GM19463 (cell line): ENCODE measurements around the gene CNNM3.

Experiments used
- ATAC-seq: cut with Tn5 transposase; IDR thresholded peaks from one replicate; pipeline ENCODE4 v1.9.1; 2021; ENCODE audit warnings: mild to moderate bottlenecking, moderate library complexity; ENCODE audit not compliant: unreplicated experiment

CNNM3 gene

DNA sequence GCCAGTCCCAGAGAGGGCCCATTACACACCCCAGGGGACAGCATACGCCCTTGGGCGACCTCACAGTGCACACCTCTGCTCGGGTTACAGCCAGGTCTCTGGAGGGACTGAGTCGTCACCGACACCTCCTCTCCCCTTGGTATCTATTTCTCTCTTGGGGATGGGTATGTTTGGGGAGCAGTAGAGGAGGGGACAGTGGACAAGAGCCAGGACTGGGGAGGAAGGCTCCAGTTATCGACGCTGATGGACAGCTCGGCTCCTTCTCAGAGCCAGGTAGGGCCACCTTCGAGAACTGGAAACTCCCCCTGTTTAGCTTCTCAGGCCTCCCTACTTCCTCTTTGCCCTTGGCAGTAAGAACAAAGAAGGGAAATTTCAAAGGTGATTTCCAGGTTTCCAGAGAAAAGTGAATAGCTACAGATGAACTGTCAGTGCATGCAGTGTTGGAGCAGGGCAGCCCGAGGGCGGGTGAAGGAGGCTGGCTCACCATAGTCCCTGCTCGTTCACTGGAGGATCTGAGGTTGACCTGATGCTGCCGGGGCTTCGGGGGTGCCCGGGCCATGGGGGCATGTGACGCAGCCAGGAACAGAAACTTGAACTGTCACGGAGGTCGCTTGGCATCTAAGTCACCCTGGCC is 58.2 kb downstream of the CNNM3 start:
- ATAC-seq: peak; percentile 69

- ATAC-seq: no peak
Measured at GRCh38 chr2:96875498-96876268, 59.6 kb downstream of the CNNM3 start.

DNA sequence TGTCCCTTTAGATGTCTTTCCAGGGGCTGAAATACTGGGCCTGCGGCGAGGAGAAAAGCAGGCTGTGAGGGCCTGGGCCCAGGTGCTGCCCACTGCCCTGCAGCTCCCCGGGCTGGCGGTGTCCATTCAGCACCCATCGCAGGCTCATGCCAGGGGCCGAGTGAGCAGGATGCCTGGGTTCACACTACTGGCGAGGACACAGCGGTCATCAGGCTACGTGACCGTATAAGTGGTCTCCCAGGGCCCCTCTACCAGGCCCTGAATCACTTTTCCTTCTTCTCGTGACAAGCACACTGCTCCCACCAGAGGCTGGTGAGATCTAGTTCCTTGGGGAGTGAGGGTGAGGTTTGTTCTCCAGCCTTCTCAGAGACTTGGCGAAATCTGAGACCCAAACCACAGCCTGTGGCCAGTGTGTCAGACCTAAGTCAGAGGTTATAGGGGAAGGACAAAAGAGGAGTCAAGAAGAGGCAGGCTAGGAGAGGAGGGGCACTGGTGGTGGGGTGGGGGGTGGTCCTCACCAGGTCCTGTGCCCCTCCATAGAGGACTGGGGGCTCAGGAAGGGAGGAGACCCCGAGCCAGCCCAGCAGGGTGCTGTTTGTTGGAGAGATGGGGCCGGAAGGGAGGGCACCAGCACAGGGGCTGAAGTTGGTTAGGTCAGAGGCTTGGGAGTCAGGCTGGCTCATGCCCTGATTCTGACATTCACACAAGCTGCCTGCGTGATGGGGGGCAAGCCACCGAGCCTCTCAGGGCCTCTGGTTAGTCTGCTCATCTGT is 60.4 kb downstream of the CNNM3 start:
- no peak for ATAC-seq

GRCh38 chr2:96877042-96877451 is 61.0 kb downstream of the CNNM3 start:
- no peak for ATAC-seq

- no peak for ATAC-seq
Measured at GRCh38 chr2:96877631-96878092, 61.6 kb downstream of the CNNM3 start.

DNA sequence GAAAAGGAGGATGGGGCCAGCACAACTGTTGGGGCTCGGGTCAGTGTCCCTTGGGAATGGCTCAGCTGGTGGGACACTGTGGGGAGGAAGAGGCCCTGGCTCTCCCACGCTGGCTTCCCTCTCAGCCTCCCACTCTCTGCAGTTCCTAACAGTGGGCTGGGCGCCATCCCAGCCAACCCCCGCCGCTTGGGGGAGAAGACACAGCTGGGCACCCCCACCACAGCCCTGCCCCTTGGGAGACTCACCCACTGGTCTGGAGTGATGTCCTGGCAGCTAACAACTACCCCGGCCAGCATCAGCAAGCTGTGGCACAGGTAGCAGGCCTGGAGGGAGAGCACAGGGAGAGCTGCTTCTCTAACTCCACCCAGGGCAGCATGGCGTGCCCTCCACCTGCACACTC is 62.1 kb downstream of the CNNM3 start:
- no peak for ATAC-seq

GRCh38 chr2:96878796-96879544 is 62.9 kb downstream of the CNNM3 start:
- no peak for ATAC-seq

- ATAC-seq: no peak
Measured at GRCh38 chr2:96879545-96880040, 63.5 kb downstream of the CNNM3 start.

DNA sequence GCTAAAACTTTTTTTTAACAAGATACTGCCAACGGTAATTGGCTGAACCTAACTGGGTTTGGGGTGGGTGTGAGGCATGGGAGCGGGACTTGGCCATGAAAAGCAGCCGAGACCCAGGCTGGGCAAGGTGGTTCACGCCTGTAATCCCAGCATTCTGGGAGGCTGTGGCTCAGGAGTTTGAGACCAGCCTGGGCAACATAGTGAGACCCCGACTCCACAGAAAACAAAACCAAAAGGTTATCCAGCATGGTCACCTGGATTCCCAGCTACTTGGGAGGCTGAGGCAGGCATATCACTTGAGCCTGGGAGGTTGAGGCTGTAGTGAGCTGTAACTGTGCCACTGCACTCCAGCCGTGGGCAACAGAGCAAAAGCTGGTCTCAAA is 64.8 kb downstream of the CNNM3 start:
- ATAC-seq: no peak

DNA sequence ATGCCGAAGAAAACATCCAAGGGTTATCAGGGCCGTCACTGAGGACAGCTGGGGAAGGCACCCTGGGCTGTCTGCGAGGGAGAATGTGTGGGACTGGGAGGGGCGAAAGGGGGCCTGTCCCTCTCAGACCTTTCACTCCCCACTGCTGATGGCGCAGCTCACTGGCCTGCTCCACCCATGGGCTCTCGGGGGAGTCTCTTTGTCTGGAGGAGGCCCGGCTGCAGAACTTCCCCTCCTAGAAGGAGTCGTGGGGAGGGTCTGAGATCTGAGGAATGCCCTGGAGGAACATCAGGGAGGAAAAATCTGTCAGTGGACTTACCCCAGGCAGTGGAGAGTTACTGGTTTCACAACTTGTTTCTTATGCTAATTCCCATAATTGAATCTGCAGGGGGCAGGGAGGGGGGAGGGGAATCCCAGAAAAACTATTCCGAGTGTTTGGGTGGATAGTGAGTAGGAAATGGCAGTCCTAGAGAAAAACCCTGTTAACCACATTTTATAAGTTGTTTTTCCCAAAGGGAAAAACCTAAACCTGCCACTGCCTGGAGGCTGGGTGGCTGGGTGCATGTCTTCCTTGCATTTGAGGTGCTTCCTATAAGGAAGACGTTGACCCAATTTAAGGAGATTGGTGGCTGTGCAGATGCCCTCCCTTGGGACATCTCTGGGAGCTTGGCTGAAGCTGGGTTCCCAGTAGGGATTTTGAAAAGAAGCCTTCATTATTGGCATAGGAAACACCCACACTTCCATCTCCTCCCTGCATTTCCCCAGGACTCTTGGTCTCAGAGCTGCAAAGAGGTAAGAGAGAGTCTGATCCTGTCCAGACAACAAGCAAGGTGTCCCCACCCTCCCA is 65.5 kb downstream of the CNNM3 start:
- no peak for ATAC-seq

DNA sequence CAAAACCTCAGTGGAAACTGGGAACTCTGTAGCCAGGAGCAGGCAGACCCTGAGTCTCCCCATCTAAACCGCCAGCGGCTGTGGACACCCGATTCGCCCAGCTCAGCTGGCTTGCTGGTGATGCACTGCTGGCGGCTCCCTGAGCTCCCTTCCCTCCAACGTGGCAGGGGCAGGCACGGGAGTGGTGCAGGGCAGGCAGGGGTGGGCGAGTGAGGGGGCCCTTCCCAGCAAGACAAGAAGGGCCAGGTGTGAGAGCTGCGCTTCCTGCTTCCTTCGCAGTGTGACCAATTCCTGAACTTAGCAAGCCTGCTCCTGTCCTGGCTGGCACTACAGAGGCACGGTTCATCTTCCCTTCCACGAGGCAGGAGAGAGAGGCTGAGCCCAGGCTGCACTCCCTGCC is 66.2 kb downstream of the CNNM3 start:
- ATAC-seq: no peak

DNA sequence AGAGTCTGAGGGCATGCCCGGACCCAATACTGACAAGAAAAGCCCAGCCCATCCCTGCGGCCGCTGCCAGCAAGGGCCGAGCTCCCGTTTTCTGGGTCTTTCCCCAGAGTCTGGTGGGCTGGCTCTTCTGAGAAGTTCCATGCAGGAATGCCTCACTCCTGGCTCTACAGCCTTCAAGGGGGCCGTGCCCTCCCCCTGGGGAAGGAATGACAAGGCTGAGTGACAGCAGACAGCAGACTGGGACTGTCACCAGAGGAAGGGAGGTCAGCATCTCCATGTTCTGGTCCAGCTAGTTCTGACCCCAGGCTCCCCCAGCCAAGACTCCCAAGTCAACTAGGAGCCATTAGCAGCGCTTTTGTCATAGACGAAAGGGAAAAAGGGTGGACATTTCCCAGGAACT is 66.8 kb downstream of the CNNM3 start:
- no peak for ATAC-seq

- no peak for ATAC-seq
Measured at GRCh38 chr2:96883306-96883705, 67.2 kb downstream of the CNNM3 start.
